Measurements from ENCODE around the gene HSPD1. TPM values are rescaled to one million over a fixed set of nuclear protein-coding genes. Genes with fewer than 3 reads are reported as not detected.

Gene HSPD1
- total and polyA plus RNA-seq, 9 of the 15 experiments (the other 6 are each of a cell fraction or from before 2014, with no cell fraction given): 398 to 1,014 (median 622) TPM

- no peak for ATAC-seq
- in situ Hi-C loops (cut with MboI) (no loop called here), intact Hi-C loops (cut with micrococcal nuclease) (no loop called here)
- Histone ChIP-seq H3K9ac (ENCODE audit: insufficient read depth in 1 of 2, low read depth in 2 of 2, low read length in 2 of 2) (no peak overlapping the region), H3K4me2 (ENCODE audit: insufficient read depth, low read length) (no peak overlapping the region), H3K9me1 (ENCODE audit: control insufficient read depth, insufficient read depth, low read length) (no peaks in the 10 kb centered on the region), H2AFZ (ENCODE audit: low read depth, low read length) (no peak overlapping the region), H3K4me1 (replicated peaks in 1 of 2; ENCODE audit: control insufficient read depth in 2 of 2, insufficient read depth in 2 of 2, low read length in 2 of 2) (no peaks in the 10 kb centered on the region), H3K4me3 (no peak overlapping the region), H3K27ac (ENCODE audit: extremely low read depth, low read depth, low read length) (no peak overlapping the region), H3K79me2 (ENCODE audit: control insufficient read depth, insufficient read depth, low read length) (peaks cover 13% of the 10 kb centered on the region; the same call in 1 of the 3 replicates), H3K36me3 (ENCODE audit: control insufficient read depth, insufficient read depth, low read length) (peaks cover 63% of the 10 kb centered on the region), H3K27me3 (ENCODE audit: control insufficient read depth in 2 of 2, insufficient read depth in 2 of 2, low read length in 2 of 2) (no peaks in the 10 kb centered on the region), H4K20me1 (replicated peaks; ENCODE audit: control insufficient read depth, insufficient read depth, low read length) (no peaks in the 10 kb centered on the region), H3K9me3 (replicated peaks; ENCODE audit: control insufficient read depth, insufficient read depth, low read depth, low read length) (peaks cover 2% of the 10 kb centered on the region; the same call in 1 of the 2 replicates)
- 94% methylated on average over 3 of the region's 4 CpGs for WGBS (ENCODE audit: insufficient coverage, low coverage, missing lambda C conversion rate)
- no peak for FAIRE-seq
- CTCF ChIA-PET (ENCODE audit: low intra/inter-chr PET ratio): no interaction called here
- no peak for TF ChIP-seq ETV6 (IDR thresholded peaks at IDR 0.05; ENCODE audit: borderline replicate concordance in 1 of 2, low read depth in 2 of 2, low read length in 1 of 2)
- no peak for TF ChIP-seq ETV6 (CRISPR knock-in tag; IDR thresholded peaks at IDR 0.05; ENCODE audit: borderline replicate concordance)
- TF ChIP-seq ZNF274 (IDR thresholded peaks at IDR 0.05; ENCODE audit: borderline replicate concordance, low read depth, low read length): no peak
- TF ChIP-seq SUPT5H (IDR thresholded peaks at IDR 0.05): 0 out of 2 replicates have a peak, but pooled peaks have one; percentile 27
- 0 out of 2 replicates have a peak, but pooled peaks have one; percentile 13 for TF ChIP-seq POLR2A (conservative IDR thresholded peaks at IDR 0.05)
- TF ChIP-seq ZBTB8A (IDR thresholded peaks at IDR 0.05; ENCODE audit: partially characterized antibody): no peak
- TF ChIP-seq, protein P1, sequence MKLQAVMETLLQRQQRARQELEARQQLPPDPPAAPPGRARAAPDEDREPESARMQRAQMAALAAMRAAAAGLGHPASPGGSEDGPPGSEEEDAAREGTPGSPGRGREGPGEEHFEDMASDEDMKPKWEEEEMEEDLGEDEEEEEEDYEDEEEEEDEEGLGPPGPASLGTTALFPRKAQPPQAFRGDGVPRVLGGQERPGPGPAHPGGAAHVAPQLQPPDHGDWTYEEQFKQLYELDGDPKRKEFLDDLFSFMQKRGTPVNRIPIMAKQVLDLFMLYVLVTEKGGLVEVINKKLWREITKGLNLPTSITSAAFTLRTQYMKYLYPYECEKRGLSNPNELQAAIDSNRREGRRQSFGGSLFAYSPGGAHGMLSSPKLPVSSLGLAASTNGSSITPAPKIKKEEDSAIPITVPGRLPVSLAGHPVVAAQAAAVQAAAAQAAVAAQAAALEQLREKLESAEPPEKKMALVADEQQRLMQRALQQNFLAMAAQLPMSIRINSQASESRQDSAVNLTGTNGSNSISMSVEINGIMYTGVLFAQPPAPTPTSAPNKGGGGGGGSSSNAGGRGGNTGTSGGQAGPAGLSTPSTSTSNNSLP (IDR thresholded peaks at IDR 0.05; ENCODE audit: borderline replicate concordance, low read depth, low read length): no peak
- no peak for DNase-seq (ENCODE audit: extremely low read depth in 1 of 4, low spot score in 3 of 4)
- POLR2A ChIA-PET: interaction anchor here (0.6 to 1.4 kb wide), 3 partner anchors 9 to 1904 kb away, joined by 3 to 4 read pairs (median 3); partner anchors contain the start of genes HSPD1 and HSPE1
- no TSS peak for BruUV-seq (replicated peaks)
Measured at GRCh38 chr2:197487385-197487784, 12.3 kb downstream of the HSPD1 start.

All from K562 (cell line).